DLD1 (cell line): ENCODE measurements around the gene CASP4.

Source experiments
- in situ Hi-C: cut with HindIII; loops from 2 replicates; pipeline ENCODE4 v1.10.0; 2017; ENCODE audit warnings: low sequenced_read_pairs

CASP4 gene

GRCh38 chr11:104895634-104896033, 72.7 kb downstream of the CASP4 start:
- in situ Hi-C loops = no loop called here

DNA sequence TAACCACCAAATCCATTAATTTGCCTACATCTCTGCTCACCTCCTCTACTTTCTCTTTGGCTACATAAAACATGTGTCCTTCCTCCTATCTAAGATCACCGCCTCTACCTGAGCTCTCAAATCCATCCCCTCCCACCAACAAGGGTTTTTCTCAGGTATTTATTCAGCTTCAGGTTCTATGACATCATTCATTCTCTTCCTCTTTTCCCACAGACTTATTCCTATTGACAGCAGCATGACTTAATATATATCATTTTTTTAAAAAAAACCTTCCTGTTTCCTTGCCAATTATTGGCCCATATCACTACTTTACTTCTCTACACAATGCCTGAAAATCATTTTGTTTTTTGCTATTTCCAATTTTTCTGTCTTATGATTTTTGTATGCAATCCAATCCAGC, 74.5 kb downstream of the CASP4 start:
- in situ Hi-C loops = no loop called here
